H1 (cell line): ENCODE data around the gene OBSCN. TPM values are rescaled to one million over a fixed set of nuclear protein-coding genes. Genes with fewer than 3 reads are reported as not detected.

ENCODE experiments used
- CTCF ChIA-PET: fragments of 300-600 bp; sonication (Branson Sonifier 250); formaldehyde crosslinking; loops from one replicate; lab custom pipeline; 2021; ENCODE audit not compliant: partially characterized antibody; lab: Charles Lee
- POLR2A ChIA-PET: fragments of 300-600 bp; sonication (Branson Sonifier 250); formaldehyde crosslinking; loops from one replicate; lab custom pipeline; 2021; ENCODE audit warnings: inconsistent platforms; ENCODE audit not compliant: partially characterized antibody; lab: Charles Lee
- DNase-seq, 2 experiments: peaks; one replicate each; pipeline versions ENCODE4 v3.0.0 to v3.0.0-alpha.2; 2010 to 2022; ENCODE audit warnings: low spot score in 2 of 2, low read depth in 1 of 2, mixed read lengths in 1 of 2
- FAIRE-seq: peaks from 2 replicates; lab custom pipeline; 2011; peaks lifted over from hg19 to GRCh38; lab: Jason Lieb, UNC
- H2AFZ ChIP-seq: 2 replicates; pipeline ENCODE4 v1.8.1; 2012; ENCODE audit warnings: low read length, inconsistent platforms
- H2AK5ac ChIP-seq: 2 replicates; pipeline ENCODE4 v1.6.1; 2013; ENCODE audit warnings: low read depth, low read length
- H2BK120ac ChIP-seq: replicated peaks from 2 replicates; pipeline ENCODE3; 2013; ENCODE audit warnings: low read depth, low read length, inconsistent platforms
- H2BK12ac ChIP-seq: 2 replicates; pipeline ENCODE4 v1.6.1; 2013; ENCODE audit warnings: low read depth, low read length
- H2BK15ac ChIP-seq: 2 replicates; pipeline ENCODE4 v1.6.1; 2013; ENCODE audit warnings: low read length
- H2BK20ac ChIP-seq: 2 replicates; pipeline ENCODE4 v1.6.1; 2013; ENCODE audit warnings: low read length
- H2BK5ac ChIP-seq: 2 replicates; pipeline ENCODE4 v1.6.1; 2013; ENCODE audit warnings: low read depth, low read length
- H3K14ac ChIP-seq: 2 replicates; pipeline ENCODE4 v1.6.1; 2013; ENCODE audit warnings: inconsistent platforms; ENCODE audit not compliant: insufficient read length
- H3K18ac ChIP-seq: 2 replicates; pipeline ENCODE4 v1.6.1; 2013; ENCODE audit warnings: low read length; ENCODE audit errors: extremely low read depth
- H3K23ac ChIP-seq: 2 replicates; pipeline ENCODE4 v1.6.1; 2013; ENCODE audit warnings: inconsistent platforms; ENCODE audit not compliant: insufficient read length
- H3K23me2 ChIP-seq: 2 replicates; pipeline ENCODE4 v1.6.1; 2013; ENCODE audit warnings: low read depth, low read length
- H3K27ac ChIP-seq: 2 replicates; pipeline ENCODE4 v1.6.1; 2011; ENCODE audit warnings: low read depth, low read length, inconsistent platforms
- H3K27me3 ChIP-seq, 4 experiments: replicated peaks in 1 of 4; 1 replicate in 1 of 4; 2 replicates in 3 of 4; pipeline versions ENCODE4 v1.6.1 to v1.8.1; 2011 to 2013; ENCODE audit warnings: low read length in 3 of 4, mild to moderate bottlenecking in 3 of 4, inconsistent platforms in 2 of 4, mixed read lengths in 2 of 4, moderate library complexity in 1 of 4; ENCODE audit not compliant: control insufficient read depth in 3 of 4, insufficient read depth in 3 of 4; ENCODE audit errors: extremely low read depth in 1 of 4
- H3K36me3 ChIP-seq, 4 experiments: 2 replicates each; pipeline versions ENCODE4 v1.6.1 to v1.8.1; 2011 to 2013; ENCODE audit warnings: mild to moderate bottlenecking in 4 of 4, low read length in 3 of 4, moderate library complexity in 2 of 4, control low read depth in 1 of 4, inconsistent platforms in 1 of 4; ENCODE audit not compliant: insufficient read depth in 4 of 4, control insufficient read depth in 2 of 4
- H3K4ac ChIP-seq: replicated peaks from 2 replicates; pipeline ENCODE3; 2013; ENCODE audit warnings: low read length, low read depth, mixed read lengths, inconsistent platforms; ENCODE audit not compliant: insufficient read length
- H3K4me1 ChIP-seq, 4 experiments: replicated peaks in 1 of 4; 1 replicate in 1 of 4; 2 replicates in 3 of 4; pipeline versions ENCODE4 v1.6.1 to v1.8.1; 2011 to 2013; ENCODE audit warnings: low read length in 3 of 4, inconsistent platforms in 2 of 4, mixed read lengths in 1 of 4; ENCODE audit not compliant: insufficient read depth in 4 of 4, control insufficient read depth in 3 of 4
- H3K4me2 ChIP-seq, 2 experiments: 2 replicates each; pipeline versions ENCODE4 v1.6.1 to v1.8.1; 2011 to 2013; ENCODE audit warnings: low read depth in 2 of 2, low read length in 2 of 2, control low read depth in 1 of 2, inconsistent platforms in 1 of 2, mild to moderate bottlenecking in 1 of 2; ENCODE audit not compliant: insufficient read depth in 1 of 2
- H3K4me3 ChIP-seq, 4 experiments: fragments of 200-600, 300-600 bp in 1 of 4; sonication (generic), shearing (Covaris generic), sonication (Bioruptor Twin) in 1 of 4; 2 replicates each; pipeline versions ENCODE4 v1.5.1 to v1.8.1; 2011 to 2016; ENCODE audit warnings: low read length in 4 of 4, low read depth in 3 of 4, control low read depth in 2 of 4, inconsistent platforms in 2 of 4, mild to moderate bottlenecking in 2 of 4, mixed read lengths in 1 of 4, moderate library complexity in 1 of 4; ENCODE audit not compliant: insufficient read depth in 2 of 4; ENCODE audit errors: extremely low read depth in 1 of 4
- H3K56ac ChIP-seq: replicated peaks from 2 replicates; pipeline ENCODE3; 2013; ENCODE audit warnings: low read depth, mild to moderate bottlenecking, mixed read lengths, low read length, inconsistent platforms; ENCODE audit not compliant: insufficient read length
- H3K79me1 ChIP-seq: 2 replicates; pipeline ENCODE4 v1.6.1; 2013; ENCODE audit warnings: low read depth, low read length, control low read depth
- H3K79me2 ChIP-seq, 2 experiments: 2 replicates each; pipeline versions ENCODE4 v1.6.1 to v1.8.1; 2012 to 2013; ENCODE audit warnings: low read length in 2 of 2, mild to moderate bottlenecking in 2 of 2, inconsistent platforms in 1 of 2; ENCODE audit not compliant: insufficient read depth in 2 of 2, control insufficient read depth in 1 of 2
- H3K9ac ChIP-seq, 4 experiments: replicated peaks in 1 of 4; 1 replicate in 1 of 4; 2 replicates in 3 of 4; pipeline versions ENCODE4 v1.6.1 to v1.8.1; 2011 to 2013; ENCODE audit warnings: low read depth in 3 of 4, low read length in 3 of 4, control low read depth in 2 of 4, mild to moderate bottlenecking in 2 of 4, moderate library complexity in 2 of 4, inconsistent platforms in 1 of 4; ENCODE audit errors: extremely low read depth in 1 of 4
- H3K9me3 ChIP-seq, 2 experiments: 2 replicates each; pipeline versions ENCODE4 v1.6.1 to v1.8.1; 2012 to 2013; ENCODE audit warnings: mild to moderate bottlenecking in 2 of 2, moderate library complexity in 2 of 2, control low read depth in 1 of 2, inconsistent platforms in 1 of 2, low read depth in 1 of 2, low read length in 1 of 2, mixed read lengths in 1 of 2; ENCODE audit not compliant: insufficient read depth in 2 of 2
- H4K20me1 ChIP-seq, 2 experiments: replicated peaks in 1 of 2; 2 replicates each; pipeline versions ENCODE3 to v1.8.1; 2011 to 2013; ENCODE audit warnings: inconsistent platforms in 2 of 2, low read length in 2 of 2, mild to moderate bottlenecking in 1 of 2; ENCODE audit not compliant: insufficient read depth in 2 of 2, control insufficient read depth in 1 of 2
- H4K5ac ChIP-seq: 2 replicates; pipeline ENCODE4 v1.6.1; 2013; ENCODE audit warnings: low read length, low read depth, mixed read lengths, inconsistent platforms; ENCODE audit not compliant: insufficient read length
- H4K8ac ChIP-seq: 2 replicates; pipeline ENCODE4 v1.8.0; 2013; ENCODE audit warnings: mild to moderate bottlenecking, moderate library complexity, low read length, inconsistent platforms; ENCODE audit not compliant: insufficient read depth; ENCODE audit errors: extremely low read depth
- H4K91ac ChIP-seq: replicated peaks from 2 replicates; pipeline ENCODE3; 2013; ENCODE audit warnings: low read length, mixed read lengths, inconsistent platforms; ENCODE audit not compliant: insufficient read length
- BCL11A ChIP-seq, 2 experiments: IDR thresholded peaks; one replicate each; pipeline ENCODE4 v1.6.1; 2011; ENCODE audit warnings: low read depth in 2 of 2, low read length in 2 of 2, mild to moderate bottlenecking in 2 of 2
- BRCA1 ChIP-seq: IDR thresholded peaks from 2 replicates; pipeline ENCODE4 v1.6.1; 2012; ENCODE audit warnings: low read depth, low read length, improper control_type of control experiment
- GABPA ChIP-seq: IDR thresholded peaks from 2 replicates; pipeline ENCODE4 v1.6.1; 2011; ENCODE audit warnings: mild to moderate bottlenecking, low read length, moderate library complexity, borderline replicate concordance; ENCODE audit not compliant: insufficient read depth
- GTF2F1 ChIP-seq: IDR thresholded peaks from 2 replicates; pipeline ENCODE4 v1.6.1; 2012; ENCODE audit warnings: low read depth, low read length, improper control_type of control experiment, borderline replicate concordance
- PHF8 ChIP-seq: fragments of 200-600 bp; sonication (generic); conservative IDR thresholded peaks from 2 replicates; pipeline ENCODE4 v1.7.1; 2012; ENCODE audit warnings: low read depth, mild to moderate bottlenecking, inconsistent platforms, low read length, moderate library complexity
- RNF2 ChIP-seq: fragments of 200-900, 300-1000 bp; sonication (generic); IDR thresholded peaks from 2 replicates; pipeline ENCODE4 v1.7.1; 2016; ENCODE audit warnings: borderline replicate concordance, low read depth, mild to moderate bottlenecking, antibody characterized with exemption, low read length; ENCODE audit not compliant: poor library complexity, severe bottlenecking; ENCODE audit errors: missing control alignments
- TBP ChIP-seq: IDR thresholded peaks from 2 replicates; pipeline ENCODE4 v1.6.1; 2011; ENCODE audit warnings: low read depth, low read length, improper control_type of control experiment
- YY1 ChIP-seq: IDR thresholded peaks from 2 replicates; pipeline ENCODE4 v1.6.1; 2011; ENCODE audit warnings: low read depth, mild to moderate bottlenecking, low read length
- WGBS, 2 experiments: shearing (Covaris generic) in 1 of 2; methylation state at CpG; one replicate each; pipeline versions ENCODE4 v1.1.6 to v1.1.7; 2013 to 2015; ENCODE audit warnings: low lambda C conversion rate in 2 of 2, mixed read lengths in 2 of 2, inconsistent platforms in 1 of 2, low coverage in 1 of 2, missing lambda C conversion rate in 1 of 2; ENCODE audit not compliant: insufficient replicate concordance in 2 of 2, insufficient coverage in 1 of 2, insufficient read length in 1 of 2; ENCODE audit errors: extremely low coverage in 1 of 2, missing lambda C conversion rate in 1 of 2; 5-methylcytosine and 5-hydroxymethylcytosine counted together
- polyA plus RNA-seq, 7 experiments: library from polyadenylated mRNA; depleted of rRNA in 3 of 7; stranded (reverse) in 5 of 7; unstranded in 2 of 7; fragments of >200 nt in 5 of 7; fragments of 200-250 nt in 2 of 7; gene quantifications; 1 replicate in 5 of 7; 2 replicates in 1 of 7; 4 replicates in 1 of 7; pipeline versions ENCODE4 v1.2.1 to v1.2.3, GENCODE V29; 2011 to 2013; ENCODE audit warnings: missing spikeins in 2 of 7, mixed read lengths in 2 of 7
- total RNA-seq: library from RNA; stranded (reverse); fragmentation: NEBNext Ultra II Directional; extraction: Animal tissue kit (Norgen Biotek cat#: 25700); gene quantifications from 2 replicates; pipeline ENCODE4 v1.2.1, GENCODE V29; 2021
- TF ChIP-seq, protein P1 (sequence below): IDR thresholded peaks from 2 replicates; pipeline ENCODE4 v1.6.1; 2012; ENCODE audit warnings: low read length, inconsistent platforms

Gene OBSCN
- total and polyA plus RNA-seq, 2 of the 8 experiments (the other 6 are each of a cell fraction or from before 2014, with no cell fraction given), result 7.5 to 28.4 TPM

DNA sequence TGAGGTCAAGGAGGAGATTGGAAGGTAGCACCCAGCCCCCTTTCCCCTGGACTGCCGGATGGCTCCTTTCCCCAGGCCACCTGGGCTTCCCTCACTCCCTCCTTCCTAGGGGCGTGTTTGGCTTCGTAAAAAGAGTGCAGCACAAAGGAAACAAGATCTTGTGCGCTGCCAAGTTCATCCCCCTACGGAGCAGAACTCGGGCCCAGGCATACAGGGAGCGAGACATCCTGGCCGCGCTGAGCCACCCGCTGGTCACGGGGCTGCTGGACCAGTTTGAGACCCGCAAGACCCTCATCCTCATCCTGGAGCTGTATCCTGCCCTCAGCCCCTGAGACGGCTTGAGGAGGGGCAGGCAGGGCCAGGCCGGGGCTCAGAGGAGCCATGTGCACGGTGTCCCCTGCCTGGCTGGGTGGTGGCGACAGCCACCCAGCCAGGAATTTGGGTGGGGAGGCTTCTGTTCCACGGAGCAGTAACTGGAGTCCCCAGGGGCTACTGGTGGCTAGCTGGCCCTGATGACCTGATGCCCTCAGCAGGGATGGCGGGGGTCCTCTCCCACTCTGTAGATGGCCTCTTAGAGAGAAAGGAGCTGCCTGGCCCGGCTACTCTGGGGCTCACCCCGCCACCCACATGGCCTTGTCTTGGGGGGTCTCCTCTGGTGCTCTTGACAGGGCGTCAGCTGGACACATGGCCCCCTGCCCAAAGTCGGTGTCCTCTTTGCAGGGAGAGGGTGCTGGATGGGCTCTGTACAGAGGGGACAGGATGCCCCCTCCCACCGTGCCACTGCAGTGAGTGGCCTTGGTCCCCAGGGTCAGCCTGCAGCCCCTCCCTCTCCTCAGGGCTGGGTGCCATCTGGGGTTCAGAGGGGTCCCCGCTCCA, 159.3 kb downstream of the OBSCN start:
- ChIA-PET POLR2A (interaction anchor here (0.6 to 2.4 kb wide), 7 partner anchors 13 to 122 kb away, joined by 3 to 8 read pairs (median 3); a partner anchor contains a TSS), CTCF (interaction anchor here (1.2 to 1.8 kb wide), 5 partner anchors 25 to 236 kb away, joined by 3 to 7 read pairs (median 4); a partner anchor contains a TSS)
- peak overlapping the region; percentile 10 for H2BK120ac ChIP-seq
- 0 out of 2 replicates have a peak overlapping the region, but pooled peaks have one; percentile 27 for H2BK12ac ChIP-seq
- H2AK5ac ChIP-seq, result no peak overlapping the region
- DNase-seq (no peak), FAIRE-seq (no peak)
- peak overlapping the region; percentile 30 for H4K91ac ChIP-seq
- H3K23ac ChIP-seq, result no peak overlapping the region
- no peak overlapping the region; the same call in 1 of the 2 replicates for H3K18ac ChIP-seq
- H3K56ac ChIP-seq, result no peak overlapping the region
- no peaks in the 10 kb centered on the region for H3K79me2 ChIP-seq
- H4K20me1 ChIP-seq, result peaks cover 0 to 2% of the 10 kb centered on the region in 2 experiments
- H3K23me2 ChIP-seq, result no peaks in the 10 kb centered on the region
- no peak overlapping the region for H2BK20ac ChIP-seq
- no peak overlapping the region for H3K9ac ChIP-seq
- no peak overlapping the region for H2AFZ ChIP-seq
- peaks cover 0 to 16% (median 5%) of the 10 kb centered on the region in 4 experiments; a peak in 4 of 7 replicates for H3K4me1 ChIP-seq
- no peaks in the 10 kb centered on the region for H3K9me3 ChIP-seq
- H3K27ac ChIP-seq, result no peak overlapping the region
- H2BK5ac ChIP-seq, result no peak overlapping the region
- H3K4me3 ChIP-seq, result no peak overlapping the region
- H4K8ac ChIP-seq, result peak overlapping the region; percentile 71
- no peak overlapping the region for H3K14ac ChIP-seq
- H4K5ac ChIP-seq, result no peak overlapping the region
- no peaks in the 10 kb centered on the region for H3K36me3 ChIP-seq
- H3K4me2 ChIP-seq, result 0 out of 4 replicates have a peak overlapping the region, but pooled peaks of 1 of the 2 experiments have one; percentile 28
- H2BK15ac ChIP-seq, result 0 out of 2 replicates have a peak overlapping the region, but pooled peaks have one; percentile 29
- WGBS, 2 experiments, result 88% methylated on average over 21 of the region's 24 CpGs; no CpG with 5 or more reads in 1 of the 2 experiments
- no peaks in the 10 kb centered on the region for H3K79me1 ChIP-seq
- H3K4ac ChIP-seq, result no peak overlapping the region
- no peaks in the 10 kb centered on the region; a peak in 3 of 7 replicates for H3K27me3 ChIP-seq
- TF ChIP-seq, protein P1, sequence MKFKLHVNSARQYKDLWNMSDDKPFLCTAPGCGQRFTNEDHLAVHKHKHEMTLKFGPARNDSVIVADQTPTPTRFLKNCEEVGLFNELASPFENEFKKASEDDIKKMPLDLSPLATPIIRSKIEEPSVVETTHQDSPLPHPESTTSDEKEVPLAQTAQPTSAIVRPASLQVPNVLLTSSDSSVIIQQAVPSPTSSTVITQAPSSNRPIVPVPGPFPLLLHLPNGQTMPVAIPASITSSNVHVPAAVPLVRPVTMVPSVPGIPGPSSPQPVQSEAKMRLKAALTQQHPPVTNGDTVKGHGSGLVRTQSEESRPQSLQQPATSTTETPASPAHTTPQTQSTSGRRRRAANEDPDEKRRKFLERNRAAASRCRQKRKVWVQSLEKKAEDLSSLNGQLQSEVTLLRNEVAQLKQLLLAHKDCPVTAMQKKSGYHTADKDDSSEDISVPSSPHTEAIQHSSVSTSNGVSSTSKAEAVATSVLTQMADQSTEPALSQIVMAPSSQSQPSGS, result no peak
- TF ChIP-seq GTF2F1 (no peak), RNF2 (no peak), BRCA1 (no peak), PHF8 (no peak), GABPA (no peak), TBP (no peak), YY1 (no peak), BCL11A (IDR thresholded peaks at IDR 0.05; ENCODE audit: low read depth in 2 of 2, low read length in 2 of 2) (no peak)
